Loucy (cell line): Measurements from ENCODE around the gene ERCC6L2.

Experiments used
- CTCF ChIP-seq: fragments of 200-600 bp; sonication (generic); conservative IDR thresholded peaks from 2 replicates; pipeline ENCODE4 v1.5.1; 2014; ENCODE audit warnings: mild to moderate bottlenecking, antibody characterized with exemption, low read length
- EZH2phosphoT487 ChIP-seq: fragments of 200-600 bp; IDR thresholded peaks from 2 replicates; pipeline ENCODE4 v1.6.1; 2018; ENCODE audit warnings: antibody characterized with exemption, mild to moderate bottlenecking, moderate library complexity, borderline replicate concordance

GRCh38 chr9:95891067-95891671, 15.7 kb downstream of the ERCC6L2 start:
- TF ChIP-seq CTCF (no peak), EZH2phosphoT487 (no peak)
